ENCODE measurements around the gene DVL1.
A peak's percentile ranks its signal among the peaks of the same experiment; 100 is the strongest.

Gene DVL1

GRCh38 chr1:1314237-1314586, 35.0 kb downstream of the DVL1 start:
- DNase-seq (ENCODE audit: insufficient read length, low spot score) (no peak), FAIRE-seq (no peak)

- FAIRE-seq, result no peak
- DNase-seq (ENCODE audit: insufficient read length, low spot score), result no peak
These were observed 35.5 kb downstream of the DVL1 start for GRCh38 chr1:1313500-1314236.

- FAIRE-seq (no peak), DNase-seq (ENCODE audit: insufficient read length, low spot score) (no peak)
These were observed 36.5 kb downstream of the DVL1 start for GRCh38 chr1:1312450-1313314.

GRCh38 chr1:1311107-1312104, 37.8 kb downstream of the DVL1 start:
- FAIRE-seq, result no peak
- DNase-seq (ENCODE audit: insufficient read length, low spot score), result no peak

- no peak for FAIRE-seq
These were observed 38.7 kb downstream of the DVL1 start for GRCh38 chr1:1310476-1311053.

GRCh38 chr1:1310109-1310385, 39.2 kb downstream of the DVL1 start:
- DNase-seq (ENCODE audit: insufficient read length, low spot score), result no peak
- FAIRE-seq, result no peak

More at GRCh38 chr1:1310476-1311053, 38.7 kb downstream of the DVL1 start:
- DNase-seq (ENCODE audit: insufficient read length, low spot score), result no peak

- FAIRE-seq (no peak), DNase-seq (ENCODE audit: insufficient read length, low spot score) (no peak)
These were observed 39.7 kb downstream of the DVL1 start for GRCh38 chr1:1309251-1310108.

- FAIRE-seq, result no peak
These were observed 40.4 kb downstream of the DVL1 start for GRCh38 chr1:1308756-1309250.

GRCh38 chr1:1307923-1308755, 41.1 kb downstream of the DVL1 start, which contains the start of the genes ACAP3 and PUSL1:
ACAP3 (minus strand) TSS chr1:1307930; CDS start chr1:1307815, 115 bp downstream.
PUSL1 (plus strand) TSS chr1:1308597; CDS start chr1:1308644, 47 bp downstream.
- DNase-seq (ENCODE audit: insufficient read length, low spot score) (peak; percentile 91), FAIRE-seq (peak; percentile 92)

More at GRCh38 chr1:1308756-1309250, 40.4 kb downstream of the DVL1 start:
- no peak for DNase-seq (ENCODE audit: insufficient read length, low spot score)

GRCh38 chr1:1307261-1307922, 41.8 kb downstream of the DVL1 start:
- FAIRE-seq (no peak), DNase-seq (ENCODE audit: insufficient read length, low spot score) (no peak)

GRCh38 chr1:1306661-1307260, 42.5 kb downstream of the DVL1 start:
- DNase-seq (ENCODE audit: insufficient read length, low spot score), result no peak

GRCh38 chr1:1306070-1306660, 43.1 kb downstream of the DVL1 start:
- FAIRE-seq (no peak), DNase-seq (ENCODE audit: insufficient read length, low spot score) (no peak)

More at GRCh38 chr1:1306661-1307260, 42.5 kb downstream of the DVL1 start:
- peak; percentile 83 for FAIRE-seq

GRCh38 chr1:1305300-1306069, 43.7 kb downstream of the DVL1 start:
- FAIRE-seq, result peak; percentile 59
- DNase-seq (ENCODE audit: insufficient read length, low spot score), result peak; percentile 68

GRCh38 chr1:1304331-1305299, 44.6 kb downstream of the DVL1 start:
- DNase-seq (ENCODE audit: insufficient read length, low spot score), result peak; percentile 71
- FAIRE-seq, result peak; percentile 42

- FAIRE-seq, result no peak
- DNase-seq (ENCODE audit: insufficient read length, low spot score), result no peak
These were observed 45.5 kb downstream of the DVL1 start for GRCh38 chr1:1303736-1304135.
